ENCODE results near the gene GOSR2. TPM values are rescaled to one million over a fixed set of nuclear protein-coding genes. Genes with fewer than 3 reads are reported as not detected.

GOSR2 gene
- total and polyA plus RNA-seq, 9 of the 15 experiments (the other 6 are each of a cell fraction or from before 2014, with no cell fraction given) = 32.7 to 96.3 (median 48.9) TPM

GRCh38 chr17:46943218-46943500 is 20.2 kb downstream of the GOSR2 start:
- intact Hi-C loops (cut with micrococcal nuclease) (loop anchor here (5.0 kb wide), 2 partner anchors 41 to 374 kb away; no protein-coding TSS in a partner anchor), in situ Hi-C loops (cut with MboI) (no loop called here)
- Histone ChIP-seq H3K27ac (ENCODE audit: extremely low read depth, low read depth, low read length) (no peak overlapping the region), H3K4me3 (no peak overlapping the region), H3K27me3 (ENCODE audit: control insufficient read depth in 2 of 2, insufficient read depth in 2 of 2, low read length in 2 of 2) (peaks cover 0 to 8% of the 10 kb centered on the region in 2 experiments; a peak in 2 of 5 replicates), H3K9me3 (replicated peaks; ENCODE audit: control insufficient read depth, insufficient read depth, low read depth, low read length) (no peaks in the 10 kb centered on the region), H3K9me1 (ENCODE audit: control insufficient read depth, insufficient read depth, low read length) (no peaks in the 10 kb centered on the region), H3K9ac (ENCODE audit: insufficient read depth in 1 of 2, low read depth in 2 of 2, low read length in 2 of 2) (no peak overlapping the region), H3K36me3 (ENCODE audit: control insufficient read depth, insufficient read depth, low read length) (peaks cover 29% of the 10 kb centered on the region), H4K20me1 (replicated peaks; ENCODE audit: control insufficient read depth, insufficient read depth, low read length) (peaks cover 30% of the 10 kb centered on the region), H2AFZ (ENCODE audit: low read depth, low read length) (no peak overlapping the region), H3K4me2 (ENCODE audit: insufficient read depth, low read length) (no peak overlapping the region; the same call in 1 of the 2 replicates), H3K4me1 (replicated peaks in 1 of 2; ENCODE audit: control insufficient read depth in 2 of 2, insufficient read depth in 2 of 2, low read length in 2 of 2) (peaks cover 11 to 12% of the 10 kb centered on the region in 2 experiments), H3K79me2 (ENCODE audit: control insufficient read depth, insufficient read depth, low read length) (no peaks in the 10 kb centered on the region)
- POLR2A ChIA-PET = interaction anchor here (0.6 to 1.7 kb wide), 9 partner anchors 8 to 670 kb away, joined by 3 to 5 read pairs (median 3); no protein-coding TSS in a partner anchor
- FAIRE-seq (no peak), DNase-seq (ENCODE audit: extremely low read depth in 1 of 4, low spot score in 3 of 4) (no peak), ATAC-seq (no peak; the same call in 2 of the 3 replicates)
- BruUV-seq (replicated peaks) = no TSS peak
- CTCF ChIA-PET (ENCODE audit: low intra/inter-chr PET ratio) = interaction anchor here (0.7 to 2.6 kb wide), 3 partner anchors 371 to 672 kb away, joined by 3 to 11 read pairs (median 4); no protein-coding TSS in a partner anchor
- 100% methylated on average over 1 of the region's 2 CpGs for WGBS (ENCODE audit: insufficient coverage, low coverage, missing lambda C conversion rate)
- no peak for TF ChIP-seq PBX2 (CRISPR knock-in tag; IDR thresholded peaks at IDR 0.05; ENCODE audit: low read depth)
- no peak for TF ChIP-seq PBX2 (tag; conservative IDR thresholded peaks at IDR 0.05; ENCODE audit: low read depth)
- no peak for TF ChIP-seq RERE (CRISPR knock-in tag; IDR thresholded peaks at IDR 0.05; ENCODE audit: borderline replicate concordance)
- TF ChIP-seq RBM22 (IDR thresholded peaks at IDR 0.05; ENCODE audit: low read depth, low read length, poor library complexity, severe bottlenecking) = no peak
- TF ChIP-seq NR2F6 (CRISPR knock-in tag; IDR thresholded peaks at IDR 0.05) = no peak
- no peak for TF ChIP-seq POLR3G (IDR thresholded peaks at IDR 0.05; ENCODE audit: extremely low read depth, insufficient read length, insufficient replicate concordance)
- no peak for TF ChIP-seq LCOR (CRISPR knock-in tag; IDR thresholded peaks at IDR 0.05)
- no peak for TF ChIP-seq CTCF (IDR thresholded peaks at IDR 0.05 in 2 of 3, conservative IDR thresholded peaks at IDR 0.05 in 1 of 3; ENCODE audit: insufficient read depth in 2 of 3, low read depth in 1 of 3, low read length in 3 of 3)
- no peak for TF ChIP-seq ZBED1 (IDR thresholded peaks at IDR 0.05)
- TF ChIP-seq CREB3 (tag; conservative IDR thresholded peaks at IDR 0.05; ENCODE audit: low read depth) = no peak
- TF ChIP-seq NCOR1 (IDR thresholded peaks at IDR 0.05) = no peak
- no peak for TF ChIP-seq MCM2 (IDR thresholded peaks at IDR 0.05; ENCODE audit: low read depth)
